T-helper 1 cell treated with Interleukin-12 subunit alpha and Interleukin-12 subunit beta and Interleukin-4 antibody, amounts not matched to agents 30 ng/mL and 1 ng/mL, for 36 hours (primary cell): ENCODE data around the gene BST1. TPM values are rescaled to one million over a fixed set of nuclear protein-coding genes. Genes with fewer than 3 reads are reported as not detected.

Experiments used
- intact Hi-C: fragments of 100-400 bp; cut with micrococcal nuclease; formaldehyde crosslinking; loops from one replicate; pipeline ENCODE4 v1.15.1; 2024
- total RNA-seq: library from RNA; stranded (reverse); gene quantifications from 2 replicates; pipeline ENCODE4 v1.2.3, GENCODE V29; 2022

The BST1 gene
- total RNA-seq, 1 donor from 2014 or later, result 0.88 TPM

GRCh38 chr4:15776871-15777648, 74.2 kb downstream of the BST1 start:
- intact Hi-C loops, result no loop called here

DNA sequence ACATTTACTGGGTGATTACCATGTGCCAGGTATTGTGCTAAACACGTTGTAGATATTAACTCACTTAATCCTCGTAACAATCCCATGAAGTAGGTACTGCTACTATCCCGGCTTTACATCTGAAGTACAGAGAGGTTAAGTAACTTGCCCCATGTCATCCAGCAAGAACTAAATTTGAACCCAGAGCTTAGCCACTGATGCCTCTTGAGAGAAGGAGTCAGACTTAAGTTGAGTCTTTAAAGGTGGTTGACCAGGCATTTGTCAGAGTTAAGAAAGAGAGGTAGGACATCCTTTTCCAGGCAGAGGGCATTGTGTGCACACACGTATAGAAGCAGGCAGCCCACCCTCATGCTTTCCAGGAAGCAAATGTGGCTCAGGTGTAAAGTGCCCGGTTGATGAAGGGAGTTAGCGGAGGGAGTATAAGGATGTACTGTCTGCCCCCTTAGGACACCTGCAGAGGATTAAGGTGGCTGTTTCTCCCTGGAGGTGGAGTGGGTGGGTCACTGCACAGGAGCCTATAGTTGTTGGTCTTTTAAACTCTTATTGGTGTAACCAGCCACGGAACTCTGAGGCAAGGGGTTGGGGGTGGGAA, 74.9 kb downstream of the BST1 start:
- intact Hi-C loops, result loop anchor here (1.0 to 2.0 kb wide), 4 partner anchors 11 to 775 kb away; partner anchors contain the start of genes CPEB2 and FBXL5

- intact Hi-C loops, result loop anchor here (1.0 to 2.0 kb wide), 6 partner anchors 12 to 776 kb away; partner anchors contain the start of genes CPEB2, FAM200B and FBXL5
Observed at GRCh38 chr4:15778289-15779241, 75.7 kb downstream of the BST1 start, which contains the start of gene CD38. Gene CD38 (plus strand): TSS chr4:15778328. CDS start chr4:15778415, 87 bp downstream.

DNA sequence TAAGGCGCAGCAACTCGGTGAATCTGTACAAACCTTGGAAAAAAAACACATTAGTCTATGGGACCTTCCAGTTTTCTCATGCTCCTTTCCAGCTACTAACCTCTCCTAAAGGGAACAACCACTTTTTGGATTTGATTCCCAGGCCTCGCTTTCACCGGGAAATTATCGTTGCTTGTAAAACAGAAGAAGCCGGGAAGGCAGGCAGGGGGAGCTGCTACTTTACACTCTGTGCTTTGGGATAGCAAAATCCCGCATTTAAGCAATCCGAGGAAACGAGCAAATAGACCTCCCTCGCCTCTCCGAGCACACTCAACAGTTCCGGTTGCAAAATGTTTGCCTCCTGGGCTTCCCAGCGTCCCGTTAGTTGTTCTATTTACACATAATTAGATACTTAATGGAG, 76.4 kb downstream of the BST1 start:
- intact Hi-C loops, result loop anchor here (1.0 to 2.0 kb wide), 4 partner anchors 49 to 777 kb away; partner anchors contain the start of genes CPEB2, FAM200B and FBXL5

DNA sequence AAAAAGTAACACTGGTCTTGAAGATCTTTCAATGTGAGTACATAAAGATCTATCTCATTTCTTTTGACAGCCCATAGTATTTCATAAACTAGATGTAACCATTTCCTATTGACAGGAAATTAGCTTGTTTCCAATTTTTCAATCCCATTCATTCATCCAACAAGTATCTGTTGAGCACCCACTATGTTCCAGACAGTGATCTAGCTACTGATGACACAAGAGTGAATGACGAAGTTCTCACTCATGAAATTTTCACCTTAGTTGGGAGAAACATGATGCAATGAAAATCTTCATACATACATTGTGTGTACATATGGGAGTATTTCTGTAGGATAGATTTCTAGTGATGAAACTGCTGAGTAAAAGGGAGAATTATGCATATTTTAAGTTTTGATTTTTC, 76.9 kb downstream of the BST1 start:
- intact Hi-C loops, result loop anchor here (1.0 to 10.0 kb wide), 7 partner anchors 15 to 925 kb away; partner anchors contain the start of genes CPEB2, FAM200B, FBXL5 and TAPT1

DNA sequence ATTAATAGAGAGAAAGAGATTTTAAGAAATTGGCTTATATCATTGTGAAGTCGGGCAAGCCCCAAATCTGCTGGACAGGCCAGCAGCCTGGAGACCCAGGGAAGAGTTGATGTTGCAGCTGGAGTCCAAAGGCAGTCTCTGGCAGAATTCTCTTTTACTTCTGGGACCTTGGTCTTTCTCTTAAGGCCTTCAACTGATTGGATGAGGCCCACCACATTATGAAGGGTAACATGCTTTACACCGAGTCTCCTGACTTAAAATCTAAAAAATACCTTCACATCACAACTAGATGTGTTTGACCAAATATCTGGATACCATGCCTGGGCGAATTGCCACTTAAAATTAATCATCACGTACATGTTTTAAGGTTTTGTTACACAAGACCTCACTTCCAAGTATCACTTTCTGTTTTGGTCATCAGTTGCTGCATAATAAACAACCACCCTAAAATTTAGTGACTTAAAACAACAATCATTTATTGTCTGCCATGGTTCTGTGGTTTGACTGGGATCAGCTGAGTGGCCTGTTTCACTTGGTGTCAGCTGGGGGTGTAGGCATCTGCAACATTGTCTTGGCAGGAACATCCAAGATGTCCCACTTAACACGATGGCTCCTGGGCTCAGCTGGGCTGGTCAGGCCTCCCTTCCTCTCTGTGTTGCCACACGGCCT, 78.7 kb downstream of the BST1 start:
- intact Hi-C loops, result loop anchor here (1.0 to 10.0 kb wide), 4 partner anchors 10 to 927 kb away; partner anchors contain the start of gene TAPT1

Other genes starting within 250 kb of the BST1 start
- not detected in 2 replicates for gene CC2D2A, start 233.2 kb upstream of the BST1 start, total RNA-seq
- 34.9 and 37.5 TPM in 2 replicates for gene FBXL5, start 47.7 kb upstream of the BST1 start, total RNA-seq
- 8.8 and 11.3 TPM in 2 replicates for gene FAM200B, start 21.2 kb upstream of the BST1 start, total RNA-seq
- 213 and 216 TPM in 2 replicates for gene CD38, start 75.3 kb downstream of the BST1 start, total RNA-seq
- gene FGFBP1, start 235.7 kb downstream of the BST1 start, total RNA-seq, result not detected in 2 replicates